Testis (tissue), 2 donors: Measurements from ENCODE around the gene CLDN5.

Experiments used
- CTCF ChIP-seq, 3 experiments: fragments of 450-650 bp in 2 of 3; fragments of 200-600 bp in 1 of 3; sonication (generic) in 1 of 3; IDR thresholded peaks; one replicate each; pipeline ENCODE4 v1.5.1; 2016 to 2019; ENCODE audit warnings: antibody characterized with exemption in 3 of 3, mild to moderate bottlenecking in 2 of 3, moderate library complexity in 1 of 3
- POLR2A ChIP-seq: fragments of 450-650 bp; IDR thresholded peaks from one replicate; pipeline ENCODE4 v1.6.1; 2017; ENCODE audit warnings: antibody characterized with exemption, mild to moderate bottlenecking, moderate library complexity

GRCh38 chr22:19529811-19530210, 5.6 kb upstream of the CLDN5 start:
- no peak for TF ChIP-seq POLR2A
- TF ChIP-seq CTCF (IDR thresholded peaks at IDR 0.05): no peak
